Activated CD8-positive, alpha-beta memory T cell treated with anti-CD3 and anti-CD28 coated beads for 4 hours (primary cell): ENCODE measurements around the gene EML3.
"Not testable (repeated sequence)": the region's sequence is repeated elsewhere in the genome, so short reads cannot be mapped to it uniquely, and the experiment has no call there.

Source experiments
- DNase-seq, 2 donors: peaks; one replicate each; pipeline ENCODE4 v3.0.0-alpha.2; 2020; ENCODE audit warnings: low read depth in 2 of 2

EML3 gene, protein sequence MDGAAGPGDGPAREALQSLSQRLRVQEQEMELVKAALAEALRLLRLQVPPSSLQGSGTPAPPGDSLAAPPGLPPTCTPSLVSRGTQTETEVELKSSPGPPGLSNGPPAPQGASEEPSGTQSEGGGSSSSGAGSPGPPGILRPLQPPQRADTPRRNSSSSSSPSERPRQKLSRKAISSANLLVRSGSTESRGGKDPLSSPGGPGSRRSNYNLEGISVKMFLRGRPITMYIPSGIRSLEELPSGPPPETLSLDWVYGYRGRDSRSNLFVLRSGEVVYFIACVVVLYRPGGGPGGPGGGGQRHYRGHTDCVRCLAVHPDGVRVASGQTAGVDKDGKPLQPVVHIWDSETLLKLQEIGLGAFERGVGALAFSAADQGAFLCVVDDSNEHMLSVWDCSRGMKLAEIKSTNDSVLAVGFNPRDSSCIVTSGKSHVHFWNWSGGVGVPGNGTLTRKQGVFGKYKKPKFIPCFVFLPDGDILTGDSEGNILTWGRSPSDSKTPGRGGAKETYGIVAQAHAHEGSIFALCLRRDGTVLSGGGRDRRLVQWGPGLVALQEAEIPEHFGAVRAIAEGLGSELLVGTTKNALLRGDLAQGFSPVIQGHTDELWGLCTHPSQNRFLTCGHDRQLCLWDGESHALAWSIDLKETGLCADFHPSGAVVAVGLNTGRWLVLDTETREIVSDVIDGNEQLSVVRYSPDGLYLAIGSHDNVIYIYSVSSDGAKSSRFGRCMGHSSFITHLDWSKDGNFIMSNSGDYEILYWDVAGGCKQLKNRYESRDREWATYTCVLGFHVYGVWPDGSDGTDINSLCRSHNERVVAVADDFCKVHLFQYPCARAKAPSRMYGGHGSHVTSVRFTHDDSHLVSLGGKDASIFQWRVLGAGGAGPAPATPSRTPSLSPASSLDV

DNA sequence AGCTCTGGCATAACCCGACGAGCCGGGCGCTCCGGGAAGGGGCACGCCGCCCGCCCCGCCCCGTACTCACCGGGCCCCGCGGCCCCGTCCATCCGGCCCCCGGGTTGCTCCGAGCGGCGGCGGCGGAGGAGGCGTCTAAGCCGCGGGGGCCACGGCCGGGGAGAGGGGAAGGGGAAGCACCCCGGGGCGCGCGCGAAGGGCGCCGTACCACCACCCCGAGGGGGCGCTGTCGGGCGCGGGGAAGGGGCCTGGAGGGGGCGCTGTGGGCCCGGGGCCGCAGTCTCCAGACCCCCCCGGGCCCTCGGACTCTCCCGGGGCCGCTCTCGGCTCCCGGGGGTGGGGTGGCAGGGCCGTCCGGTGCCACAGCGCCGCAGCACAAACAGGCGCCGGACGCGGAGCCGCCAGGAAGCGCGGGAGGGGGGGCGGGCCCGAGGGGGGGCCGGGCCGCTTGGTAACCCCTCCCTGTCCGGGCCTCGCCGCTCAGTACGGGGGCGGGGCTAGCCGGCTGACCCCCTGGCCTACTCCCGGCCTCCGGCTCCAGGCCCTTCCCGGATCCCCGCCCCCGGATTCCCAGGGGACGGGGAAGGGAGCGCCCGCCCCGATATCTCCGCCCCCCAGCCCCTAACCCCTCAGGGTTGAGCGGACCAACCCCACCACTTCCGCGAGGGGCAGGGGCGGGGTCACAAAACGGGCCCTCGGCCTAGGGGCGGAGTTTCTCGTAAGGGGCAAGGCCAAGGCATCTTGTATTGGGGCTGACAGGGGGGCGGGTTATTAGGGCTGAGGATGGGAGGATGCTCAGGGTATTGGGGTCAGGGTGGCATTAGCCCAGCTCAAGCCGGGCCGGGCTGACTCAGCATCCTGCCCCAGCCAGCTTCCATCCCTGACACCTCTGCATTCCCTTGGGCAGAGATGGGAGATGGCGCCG is at the start of gene EML3, which contains the start of gene ROM1:
Gene EML3 (minus strand): TSS at position 410 of the 925 bp plus-strand sequence. CDS start 318 bp downstream, at position 92.
Gene ROM1 (plus strand): TSS at position 892 of the 925 bp plus-strand sequence. CDS start 25 bp downstream, at position 917.
- DNase-seq, result peak; percentile 78 to 84

GRCh38 chr11:62656796-62657429 is 44.3 kb upstream of the EML3 start:
- DNase-seq, result no peak

DNA sequence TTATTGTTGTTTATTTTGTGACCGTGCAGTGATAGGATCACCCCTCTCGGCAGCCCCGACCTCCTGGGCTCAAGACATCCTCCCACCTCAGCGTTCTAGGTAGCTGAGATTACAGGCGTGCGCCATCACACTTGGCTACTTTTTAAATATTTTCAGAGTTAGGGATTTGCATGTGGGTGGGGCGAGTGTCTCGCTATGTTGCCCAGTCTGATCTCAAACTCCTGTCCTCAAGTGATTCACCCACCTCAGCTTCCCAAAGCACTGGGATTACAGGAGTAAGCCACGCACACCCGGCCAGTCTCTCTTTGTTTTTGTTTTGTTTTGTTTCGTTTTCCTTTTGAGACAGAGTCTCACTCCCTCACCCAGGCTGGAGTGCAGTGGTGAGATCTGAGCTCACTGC is 41.7 kb upstream of the EML3 start:
- DNase-seq, result no peak

GRCh38 chr11:62652161-62653006 is 39.8 kb upstream of the EML3 start:
- no peak for DNase-seq

DNA sequence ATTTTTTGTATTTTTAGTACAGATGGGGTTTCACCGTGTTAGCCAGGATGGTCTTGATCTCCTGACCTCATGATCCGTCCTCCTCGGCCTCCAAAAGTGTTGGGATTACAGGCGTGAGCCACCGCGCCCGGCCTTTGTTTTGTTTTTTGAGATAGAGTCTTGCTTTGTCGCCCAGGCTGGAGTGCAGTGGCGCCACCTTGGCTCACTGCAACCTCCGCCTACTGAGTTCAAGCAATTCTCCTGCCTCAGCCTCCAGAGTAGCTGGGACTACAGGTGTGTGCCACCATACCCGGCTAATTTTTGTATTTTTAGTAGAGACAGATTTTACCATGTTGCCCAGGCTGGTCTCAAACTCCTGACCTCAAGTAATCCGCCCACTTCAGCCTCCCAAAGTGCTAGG is 37.7 kb upstream of the EML3 start:
- DNase-seq, result not testable (repeated sequence)

- no peak for DNase-seq
Observed at GRCh38 chr11:62649486-62649885, 36.9 kb upstream of the EML3 start.

DNA sequence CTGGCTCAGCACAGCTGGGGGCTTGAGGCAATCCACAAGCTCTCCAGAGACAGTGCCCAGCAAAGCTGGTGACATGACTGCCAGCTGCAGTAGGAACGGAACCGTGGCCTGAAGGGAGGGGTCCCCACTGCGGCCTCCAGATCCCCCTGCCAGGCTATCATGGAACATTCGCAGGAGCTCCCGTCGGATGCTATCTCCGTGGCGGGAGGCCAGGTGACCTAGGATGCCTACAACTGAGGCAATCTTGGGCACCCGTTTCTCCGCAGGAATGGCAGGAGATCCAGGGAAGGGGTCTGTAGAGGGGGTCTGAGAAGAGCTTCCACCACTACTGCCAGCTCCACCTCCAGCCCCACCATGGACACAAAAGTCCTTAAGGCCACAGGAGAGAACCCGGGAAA is 36.4 kb upstream of the EML3 start:
- DNase-seq, result no peak

DNA sequence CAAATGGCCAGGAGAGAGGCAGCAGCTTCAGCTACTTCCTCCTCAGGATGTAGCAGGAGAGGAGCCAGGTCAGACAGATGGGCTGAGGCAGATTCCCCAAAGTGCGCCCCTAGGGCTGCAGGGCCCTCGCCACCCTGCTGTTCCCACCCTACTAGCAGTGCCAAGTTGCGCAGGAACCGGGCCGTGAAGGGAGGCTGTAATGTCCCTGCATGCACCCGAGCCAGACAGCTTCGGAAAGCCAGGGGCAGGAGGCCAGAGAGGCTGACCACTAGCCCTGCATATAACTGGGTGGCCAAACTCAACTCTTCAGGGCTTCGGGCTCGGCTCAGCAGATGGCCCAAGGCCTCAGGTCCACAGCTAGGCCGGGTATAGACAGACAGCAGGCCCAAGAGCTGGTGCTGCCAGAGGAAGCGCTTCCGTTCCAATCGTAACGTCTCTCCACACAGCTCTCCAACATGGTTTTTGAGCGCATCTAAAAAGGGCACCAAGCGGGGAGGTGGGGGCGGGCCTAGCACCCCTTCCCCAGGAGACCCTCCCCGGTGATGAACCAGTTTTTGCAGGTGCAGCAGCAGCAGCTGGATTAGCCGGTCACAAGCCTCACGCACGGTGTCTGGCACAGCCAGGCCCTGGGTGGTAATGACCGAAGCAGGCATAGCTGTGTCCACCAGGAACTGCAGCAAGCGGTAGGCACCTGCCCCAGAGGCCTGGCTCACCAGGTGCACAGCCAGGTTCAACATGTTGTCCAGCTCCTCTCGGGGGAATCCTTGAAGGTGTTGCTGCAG is 35.8 kb upstream of the EML3 start:
- DNase-seq, result no peak

DNA sequence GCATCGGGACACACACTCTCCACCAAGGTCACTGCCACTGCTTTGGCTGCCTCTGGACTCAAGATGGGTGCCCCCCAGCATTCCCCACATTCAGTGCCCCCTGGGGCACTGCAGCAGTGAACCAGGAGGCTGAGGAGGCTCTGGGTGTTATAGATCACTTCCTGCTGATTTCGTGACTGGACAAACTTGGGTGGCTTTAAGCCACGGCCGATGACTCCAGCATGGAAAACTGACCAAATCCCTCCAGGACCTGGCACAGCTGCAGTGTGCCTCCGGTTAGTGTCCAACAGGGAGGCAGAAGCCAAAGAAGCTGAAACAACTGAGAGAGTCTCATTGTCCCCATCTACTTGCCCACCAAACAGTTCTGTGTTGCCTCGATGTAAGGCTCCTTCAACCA is 35.0 kb upstream of the EML3 start:
- no peak for DNase-seq

- DNase-seq, result no peak
Observed at GRCh38 chr11:62646825-62647608, 34.4 kb upstream of the EML3 start.

DNA sequence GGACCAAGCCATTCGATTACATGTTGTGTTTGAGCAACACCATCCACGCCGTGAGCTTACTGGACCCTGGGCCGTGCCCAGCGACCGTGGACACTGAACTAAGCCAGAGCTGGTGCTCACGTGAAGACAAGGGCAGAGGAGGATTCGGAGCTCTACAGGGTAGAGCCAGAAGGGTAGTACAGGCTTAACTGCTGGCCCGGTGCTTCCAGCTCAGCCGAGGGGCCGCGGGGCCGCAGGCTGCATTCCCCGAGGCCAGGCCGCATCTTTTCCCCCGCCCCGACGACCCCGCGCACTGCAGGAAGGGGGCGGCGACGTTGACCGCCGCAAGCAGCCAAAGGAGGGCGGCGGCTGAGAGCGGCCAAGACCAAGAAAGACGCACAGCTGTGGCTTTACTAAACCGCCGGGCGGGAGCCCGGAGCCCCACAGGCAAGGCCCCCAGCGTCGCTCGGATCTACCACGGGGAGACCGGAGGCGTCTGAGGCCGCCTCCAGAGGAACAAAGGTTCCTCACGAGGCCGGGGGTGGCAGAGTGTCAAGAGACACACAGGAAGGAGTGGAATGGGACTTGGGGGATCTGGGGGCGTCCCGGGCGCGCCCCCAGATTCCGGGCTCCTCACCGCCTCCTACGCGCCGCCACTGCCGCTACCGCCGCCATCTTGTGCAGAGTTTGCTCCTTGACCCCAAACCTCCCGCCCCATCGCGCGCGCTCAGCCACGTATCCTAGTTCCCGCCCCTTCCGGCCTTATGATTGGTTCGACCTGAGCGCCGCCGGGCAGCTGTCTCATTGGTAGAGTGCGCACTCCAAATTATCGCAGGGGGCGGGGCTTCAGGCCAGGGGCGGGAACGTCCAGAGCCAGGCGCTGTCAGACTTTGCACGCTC is 33.6 kb upstream of the EML3 start, which contains the start of gene GANAB:
Gene GANAB (minus strand): TSS at position 668 of the 879 bp plus-strand sequence. CDS start 14 bp downstream, at position 654.
- DNase-seq, result peak; percentile 98 to 99

GRCh38 chr11:62645671-62645945 is 33.0 kb upstream of the EML3 start:
- DNase-seq, result no peak

- no peak for DNase-seq
Observed at GRCh38 chr11:62644220-62644619, 31.6 kb upstream of the EML3 start.

DNA sequence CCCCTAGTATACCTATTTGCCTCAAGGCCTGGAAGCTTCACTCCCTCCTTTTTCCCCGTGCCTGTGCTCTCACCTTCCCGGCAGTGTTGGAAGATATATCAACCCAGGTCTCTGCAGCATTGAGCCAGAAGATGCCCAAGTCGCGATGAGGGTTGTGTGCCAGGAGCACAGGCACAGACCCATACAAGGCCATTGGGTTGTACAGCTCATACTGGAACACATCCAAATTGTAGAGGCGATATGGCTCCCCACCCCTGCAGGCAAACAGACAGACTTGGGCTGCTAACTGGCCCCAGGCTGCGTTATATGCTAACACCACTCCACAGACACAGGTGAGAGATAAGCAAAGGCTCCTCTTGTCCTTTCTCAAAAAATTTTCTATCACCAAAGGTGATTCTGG is 19.9 kb upstream of the EML3 start:
- DNase-seq, result no peak

- DNase-seq, result no peak
Observed at GRCh38 chr11:62627713-62628112, 15.1 kb upstream of the EML3 start.

GRCh38 chr11:62622476-62623089 is 10.0 kb upstream of the EML3 start:
- DNase-seq, result no peak
